Panc1 (cell line): ENCODE measurements around the gene COPS2. TPM values are rescaled to one million over a fixed set of nuclear protein-coding genes. Genes with fewer than 3 reads are reported as not detected.

Experiments
- ATAC-seq: fragments of 200-7000 bp; cut with Tn5 transposase; 2 replicates; pipeline ENCODE4 v1.9.1; 2020; ENCODE audit warnings: mild to moderate bottlenecking, moderate library complexity
- BruUV-seq: library from RNA; stranded (reverse); fragments of 400-500 nt; replicated peaks from 2 replicates; lab custom pipeline; 2021; lab: Mats Ljungman, UMichigan
- CTCF ChIA-PET: fragments of 300-600 bp; sonication (Branson Sonifier 250); formaldehyde crosslinking; loops from one replicate; lab custom pipeline; 2022; ENCODE audit warnings: antibody characterized with exemption; lab: Charles Lee
- POLR2A ChIA-PET: fragments of 300-600 bp; sonication (Branson Sonifier 250); formaldehyde crosslinking; loops from one replicate; lab custom pipeline; 2022; ENCODE audit warnings: antibody characterized with exemption; lab: Charles Lee
- DNase-seq: peaks from one replicate; pipeline ENCODE4 v3.0.0-alpha.2; 2010; ENCODE audit warnings: low read depth, low spot score
- H3K27ac ChIP-seq: 2 replicates; pipeline ENCODE4 v1.5.1; 2011; ENCODE audit warnings: mild to moderate bottlenecking, low read length, inconsistent platforms
- H3K27me3 ChIP-seq: fragments of 200-500 bp; sonication (Bioruptor generic); 2 replicates; pipeline ENCODE4 v1.6.0; 2014; ENCODE audit warnings: low read length, inconsistent platforms; ENCODE audit not compliant: control insufficient read depth, insufficient read depth
- H3K36me3 ChIP-seq: fragments of 200-500 bp; sonication (Bioruptor generic); 2 replicates; pipeline ENCODE4 v1.5.1; 2014; ENCODE audit warnings: inconsistent platforms, mild to moderate bottlenecking, low read length, moderate library complexity; ENCODE audit not compliant: control insufficient read depth, insufficient read depth
- H3K4me1 ChIP-seq: 2 replicates; pipeline ENCODE4 v1.5.1; 2011; ENCODE audit warnings: inconsistent platforms, mild to moderate bottlenecking, low read length, moderate library complexity; ENCODE audit not compliant: control insufficient read depth, insufficient read depth
- H3K4me3 ChIP-seq, 2 experiments: 2 replicates each; pipeline ENCODE4 v1.5.1; 2011 to 2012; ENCODE audit warnings: low read depth in 2 of 2, low read length in 2 of 2, mild to moderate bottlenecking in 2 of 2, inconsistent platforms in 1 of 2, moderate library complexity in 1 of 2
- H3K9me3 ChIP-seq: fragments of 200-500 bp; sonication (Bioruptor generic); 2 replicates; pipeline ENCODE4 v1.5.1; 2014; ENCODE audit warnings: low read depth, mild to moderate bottlenecking, inconsistent platforms, low read length, moderate library complexity; ENCODE audit not compliant: control insufficient read depth, insufficient read depth
- POLR2AphosphoS5 ChIP-seq: IDR thresholded peaks from 2 replicates; pipeline ENCODE4 v1.6.1; 2012; ENCODE audit warnings: mild to moderate bottlenecking, low read depth, low read length, moderate library complexity
- SIN3A ChIP-seq: IDR thresholded peaks from 2 replicates; pipeline ENCODE4 v1.6.1; 2012; ENCODE audit warnings: low read depth, mild to moderate bottlenecking, low read length, moderate library complexity, borderline replicate concordance; ENCODE audit not compliant: insufficient read depth
- TCF7L2 ChIP-seq: IDR thresholded peaks from 2 replicates; pipeline ENCODE4 v1.6.1; 2011; ENCODE audit warnings: mild to moderate bottlenecking, low read depth, low read length, inconsistent platforms
- in situ Hi-C: cut with HindIII; loops from 2 replicates; pipeline ENCODE4 v1.10.0; 2016; ENCODE audit warnings: low sequenced_read_pairs, low pct_unique_long_range_greater_than_20kb
- intact Hi-C: fragments of 100-400 bp; cut with micrococcal nuclease; formaldehyde crosslinking; loops from one replicate; pipeline ENCODE4 v1.10.0; 2022; ENCODE audit not compliant: unreplicated experiment
- total RNA-seq: library from RNA; stranded (reverse); gene quantifications from one replicate; pipeline ENCODE4 v1.2.1, GENCODE V29; 2021; ENCODE audit not compliant: unreplicated experiment
- TF ChIP-seq, protein P1 (sequence below), 2 experiments: IDR thresholded peaks; 2 replicates each; pipeline ENCODE4 v1.6.1; 2011 to 2012; ENCODE audit warnings: low read depth in 2 of 2, control low read depth in 1 of 2, low read length in 1 of 2, mild to moderate bottlenecking in 1 of 2, moderate library complexity in 1 of 2; ENCODE audit not compliant: insufficient read depth in 1 of 2
- TF ChIP-seq, protein P2 (sequence below): fragments of 450-650 bp; IDR thresholded peaks from 2 replicates; pipeline ENCODE4 v1.5.1; 2017; ENCODE audit warnings: mild to moderate bottlenecking

COPS2 gene
- total RNA-seq, 1 experiment from 2014 or later, result 69.4 TPM

GRCh38 chr15:49152552-49153312 is 2.7 kb downstream of the COPS2 start:
- no peak overlapping the region for H3K4me3 ChIP-seq
- no peaks in the 10 kb centered on the region for H3K27me3 ChIP-seq
- H3K9me3 ChIP-seq, result no peaks in the 10 kb centered on the region
- ChIA-PET POLR2A (interaction anchor here (0.7 kb wide), 1 partner anchor 29 kb away, joined by 3 read pairs; no protein-coding TSS in a partner anchor), CTCF (no interaction called here)
- in situ Hi-C loops (no loop called here), intact Hi-C loops (no loop called here)
- H3K36me3 ChIP-seq, result no peaks in the 10 kb centered on the region; the same call in 1 of the 2 replicates
- no TSS peak for BruUV-seq
- no peak for TF ChIP-seq TCF7L2
- no peak for TF ChIP-seq SIN3A
- TF ChIP-seq POLR2AphosphoS5, result no peak
- TF ChIP-seq, protein P1, sequence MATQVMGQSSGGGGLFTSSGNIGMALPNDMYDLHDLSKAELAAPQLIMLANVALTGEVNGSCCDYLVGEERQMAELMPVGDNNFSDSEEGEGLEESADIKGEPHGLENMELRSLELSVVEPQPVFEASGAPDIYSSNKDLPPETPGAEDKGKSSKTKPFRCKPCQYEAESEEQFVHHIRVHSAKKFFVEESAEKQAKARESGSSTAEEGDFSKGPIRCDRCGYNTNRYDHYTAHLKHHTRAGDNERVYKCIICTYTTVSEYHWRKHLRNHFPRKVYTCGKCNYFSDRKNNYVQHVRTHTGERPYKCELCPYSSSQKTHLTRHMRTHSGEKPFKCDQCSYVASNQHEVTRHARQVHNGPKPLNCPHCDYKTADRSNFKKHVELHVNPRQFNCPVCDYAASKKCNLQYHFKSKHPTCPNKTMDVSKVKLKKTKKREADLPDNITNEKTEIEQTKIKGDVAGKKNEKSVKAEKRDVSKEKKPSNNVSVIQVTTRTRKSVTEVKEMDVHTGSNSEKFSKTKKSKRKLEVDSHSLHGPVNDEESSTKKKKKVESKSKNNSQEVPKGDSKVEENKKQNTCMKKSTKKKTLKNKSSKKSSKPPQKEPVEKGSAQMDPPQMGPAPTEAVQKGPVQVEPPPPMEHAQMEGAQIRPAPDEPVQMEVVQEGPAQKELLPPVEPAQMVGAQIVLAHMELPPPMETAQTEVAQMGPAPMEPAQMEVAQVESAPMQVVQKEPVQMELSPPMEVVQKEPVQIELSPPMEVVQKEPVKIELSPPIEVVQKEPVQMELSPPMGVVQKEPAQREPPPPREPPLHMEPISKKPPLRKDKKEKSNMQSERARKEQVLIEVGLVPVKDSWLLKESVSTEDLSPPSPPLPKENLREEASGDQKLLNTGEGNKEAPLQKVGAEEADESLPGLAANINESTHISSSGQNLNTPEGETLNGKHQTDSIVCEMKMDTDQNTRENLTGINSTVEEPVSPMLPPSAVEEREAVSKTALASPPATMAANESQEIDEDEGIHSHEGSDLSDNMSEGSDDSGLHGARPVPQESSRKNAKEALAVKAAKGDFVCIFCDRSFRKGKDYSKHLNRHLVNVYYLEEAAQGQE (IDR thresholded peaks at IDR 0.05; ENCODE audit: insufficient read depth in 1 of 2, low read depth in 2 of 2, low read length in 1 of 2), result no peak
- TF ChIP-seq, protein P2, sequence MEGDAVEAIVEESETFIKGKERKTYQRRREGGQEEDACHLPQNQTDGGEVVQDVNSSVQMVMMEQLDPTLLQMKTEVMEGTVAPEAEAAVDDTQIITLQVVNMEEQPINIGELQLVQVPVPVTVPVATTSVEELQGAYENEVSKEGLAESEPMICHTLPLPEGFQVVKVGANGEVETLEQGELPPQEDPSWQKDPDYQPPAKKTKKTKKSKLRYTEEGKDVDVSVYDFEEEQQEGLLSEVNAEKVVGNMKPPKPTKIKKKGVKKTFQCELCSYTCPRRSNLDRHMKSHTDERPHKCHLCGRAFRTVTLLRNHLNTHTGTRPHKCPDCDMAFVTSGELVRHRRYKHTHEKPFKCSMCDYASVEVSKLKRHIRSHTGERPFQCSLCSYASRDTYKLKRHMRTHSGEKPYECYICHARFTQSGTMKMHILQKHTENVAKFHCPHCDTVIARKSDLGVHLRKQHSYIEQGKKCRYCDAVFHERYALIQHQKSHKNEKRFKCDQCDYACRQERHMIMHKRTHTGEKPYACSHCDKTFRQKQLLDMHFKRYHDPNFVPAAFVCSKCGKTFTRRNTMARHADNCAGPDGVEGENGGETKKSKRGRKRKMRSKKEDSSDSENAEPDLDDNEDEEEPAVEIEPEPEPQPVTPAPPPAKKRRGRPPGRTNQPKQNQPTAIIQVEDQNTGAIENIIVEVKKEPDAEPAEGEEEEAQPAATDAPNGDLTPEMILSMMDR, result no peak
- DNase-seq (no peak), ATAC-seq (no peak)
- no peak overlapping the region for H3K27ac ChIP-seq
- peaks cover 5% of the 10 kb centered on the region; the same call in 1 of the 2 replicates for H3K4me1 ChIP-seq

DNA sequence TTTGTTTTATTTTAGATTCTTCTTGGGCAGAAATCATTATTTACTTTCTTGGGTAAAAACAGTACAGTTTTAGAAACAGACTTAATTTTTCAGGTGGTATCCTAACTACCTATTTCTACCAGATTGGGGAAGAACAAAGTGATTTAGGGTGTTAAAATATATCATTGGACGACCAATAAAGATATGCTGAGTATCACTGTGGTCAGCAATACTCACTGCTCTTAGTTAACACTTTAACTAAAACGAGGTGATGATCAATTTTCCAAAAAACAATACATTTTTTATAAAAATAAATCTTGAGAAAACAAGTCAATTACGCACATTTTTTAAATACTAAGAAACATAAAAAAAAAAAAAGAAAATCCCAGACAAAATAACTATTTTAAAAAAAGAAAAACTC is 3.6 kb downstream of the COPS2 start:
- Histone ChIP-seq H3K4me3 (no peak overlapping the region), H3K36me3 (no peaks in the 10 kb centered on the region; the same call in 1 of the 2 replicates), H3K4me1 (peaks cover 8% of the 10 kb centered on the region; the same call in 1 of the 2 replicates), H3K27ac (no peak overlapping the region), H3K27me3 (no peaks in the 10 kb centered on the region), H3K9me3 (no peaks in the 10 kb centered on the region)
- no TSS peak for BruUV-seq
- in situ Hi-C loops (no loop called here), intact Hi-C loops (no loop called here)
- ATAC-seq, result no peak
- TF ChIP-seq, protein P2, result no peak
- CTCF ChIA-PET, result no interaction called here
- POLR2A ChIA-PET, result interaction anchor here (0.6 kb wide), 1 partner anchor 34 kb away, joined by 6 read pairs; no protein-coding TSS in a partner anchor
- DNase-seq, result no peak
